Activated gamma-delta T cell treated with Interleukin-2 at 50 U/mL for 16 hours (primary cell): ENCODE data around the gene MIA.
"Not testable (repeated sequence)": the region's sequence is repeated elsewhere in the genome, so short reads cannot be mapped to it uniquely, and the experiment has no call there.

Source experiments
- DNase-seq: peaks from one replicate; pipeline ENCODE4 v3.0.0-alpha.2; 2020

The MIA gene

GRCh38 chr19:40781140-40781539, 5.8 kb downstream of the MIA start:
- DNase-seq, result no peak

GRCh38 chr19:40783711-40784110, 8.4 kb downstream of the MIA start:
- DNase-seq, result no peak

- DNase-seq, result not testable (repeated sequence)
These were observed 8.8 kb downstream of the MIA start for GRCh38 chr19:40784146-40784545.

GRCh38 chr19:40785526-40785925, 10.2 kb downstream of the MIA start:
- no peak for DNase-seq

- no peak for DNase-seq
These were observed 11.0 kb downstream of the MIA start for GRCh38 chr19:40786060-40787037.

- no peak for DNase-seq
These were observed 16.0 kb downstream of the MIA start for GRCh38 chr19:40791349-40791748.

GRCh38 chr19:40791996-40792395, 16.7 kb downstream of the MIA start:
- no peak for DNase-seq

GRCh38 chr19:40797166-40797962, 22.0 kb downstream of the MIA start:
- DNase-seq, result no peak

GRCh38 chr19:40797963-40798682, 22.8 kb downstream of the MIA start:
- DNase-seq, result peak; percentile 69

- peak; percentile 100 for DNase-seq
These were observed 23.6 kb downstream of the MIA start, which contains the start of gene EGLN2 for GRCh38 chr19:40798683-40799557. Gene EGLN2, plus strand, starts transcription at chr19:40799191. Its CDS starts 1,382 bp downstream, at chr19:40800573.

- DNase-seq, result no peak
These were observed 24.4 kb downstream of the MIA start for GRCh38 chr19:40799558-40800338.

- no peak for DNase-seq
These were observed 25.1 kb downstream of the MIA start for GRCh38 chr19:40800339-40800996.

- no peak for DNase-seq
These were observed 25.7 kb downstream of the MIA start for GRCh38 chr19:40800997-40801377.

GRCh38 chr19:40801426-40802299, 26.3 kb downstream of the MIA start:
- no peak for DNase-seq

GRCh38 chr19:40802300-40803169, 27.2 kb downstream of the MIA start:
- no peak for DNase-seq

GRCh38 chr19:40803170-40803856, 28.0 kb downstream of the MIA start:
- DNase-seq, result no peak

- peak; percentile 61 for DNase-seq
These were observed 28.8 kb downstream of the MIA start for GRCh38 chr19:40803857-40804782.
